GM12872 (cell line): ENCODE measurements around the gene C1R.

Source experiments
- CTCF ChIP-seq: IDR thresholded peaks from 3 replicates; pipeline ENCODE4 v1.5.1; 2011; ENCODE audit warnings: low read depth, mild to moderate bottlenecking, low read length, moderate library complexity; ENCODE audit not compliant: insufficient read depth

C1R gene

GRCh38 chr12:7092986-7093460 is 778 bp upstream of the C1R start:
- TF ChIP-seq CTCF, result no peak

- TF ChIP-seq CTCF, result no peak
Observed at GRCh38 chr12:7091660-7092228, 501 bp downstream of the C1R start.

GRCh38 chr12:7091171-7091570 is 1.1 kb downstream of the C1R start:
- no peak for TF ChIP-seq CTCF

- TF ChIP-seq CTCF, result no peak
Observed at GRCh38 chr12:7090222-7090998, 1.8 kb downstream of the C1R start.

- no peak for TF ChIP-seq CTCF
Observed at GRCh38 chr12:7089196-7089871, 2.9 kb downstream of the C1R start.

GRCh38 chr12:7083125-7083524 is 9.1 kb downstream of the C1R start:
- no peak for TF ChIP-seq CTCF

GRCh38 chr12:7081037-7081436 is 11.2 kb downstream of the C1R start:
- TF ChIP-seq CTCF, result no peak
